DOHH2 (cell line): Measurements from ENCODE around the gene SDHAF1.

Experiments
- EZH2phosphoT487 ChIP-seq: fragments of 200-600 bp; sonication (generic); IDR thresholded peaks from 2 replicates; pipeline ENCODE4 v1.6.1; 2017; ENCODE audit warnings: borderline replicate concordance, mild to moderate bottlenecking, antibody characterized with exemption, low read length, moderate library complexity, mixed read lengths
- TF ChIP-seq, protein P1 (sequence below): fragments of 200-600 bp; sonication (generic); IDR thresholded peaks from one replicate; pipeline ENCODE4 v1.5.1; 2014; ENCODE audit warnings: antibody characterized with exemption, mild to moderate bottlenecking, low read depth, low read length; ENCODE audit not compliant: poor library complexity, severe bottlenecking

DNA sequence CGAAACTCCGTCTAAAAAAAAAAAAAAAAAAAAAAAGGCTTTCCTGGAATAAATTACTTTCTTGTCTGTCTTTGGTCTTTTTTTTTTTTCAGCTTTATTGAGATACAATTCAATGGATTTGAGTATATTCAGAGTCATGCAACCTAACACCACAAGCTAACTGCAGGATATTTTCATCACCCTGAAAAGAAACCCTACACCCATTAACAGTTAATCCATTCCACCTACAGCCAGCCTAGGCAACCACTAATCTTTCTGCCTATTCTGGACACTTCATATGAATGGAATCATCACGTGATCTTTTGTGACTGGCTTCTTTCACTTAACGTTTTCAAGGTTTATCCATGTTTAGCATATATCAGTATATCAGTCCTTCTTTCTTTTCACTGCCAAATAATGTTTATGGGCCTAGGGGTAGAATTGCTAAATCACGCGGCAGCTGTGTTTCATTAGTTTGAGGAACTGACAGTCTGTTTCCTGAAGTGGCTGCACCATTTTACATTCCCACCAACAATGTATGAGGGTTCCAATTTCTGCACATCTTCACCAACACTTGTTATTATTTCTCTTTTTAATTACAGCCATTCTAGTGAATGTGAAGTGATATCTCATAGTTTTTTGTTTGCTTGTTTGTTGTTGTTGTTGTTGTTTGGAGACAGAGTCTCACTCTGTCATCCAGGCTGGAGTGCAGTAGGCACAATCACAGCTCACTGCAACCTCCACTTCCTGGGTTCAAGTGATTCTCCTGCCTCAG lies 38.9 kb upstream of the SDHAF1 start:
- TF ChIP-seq, protein P1, sequence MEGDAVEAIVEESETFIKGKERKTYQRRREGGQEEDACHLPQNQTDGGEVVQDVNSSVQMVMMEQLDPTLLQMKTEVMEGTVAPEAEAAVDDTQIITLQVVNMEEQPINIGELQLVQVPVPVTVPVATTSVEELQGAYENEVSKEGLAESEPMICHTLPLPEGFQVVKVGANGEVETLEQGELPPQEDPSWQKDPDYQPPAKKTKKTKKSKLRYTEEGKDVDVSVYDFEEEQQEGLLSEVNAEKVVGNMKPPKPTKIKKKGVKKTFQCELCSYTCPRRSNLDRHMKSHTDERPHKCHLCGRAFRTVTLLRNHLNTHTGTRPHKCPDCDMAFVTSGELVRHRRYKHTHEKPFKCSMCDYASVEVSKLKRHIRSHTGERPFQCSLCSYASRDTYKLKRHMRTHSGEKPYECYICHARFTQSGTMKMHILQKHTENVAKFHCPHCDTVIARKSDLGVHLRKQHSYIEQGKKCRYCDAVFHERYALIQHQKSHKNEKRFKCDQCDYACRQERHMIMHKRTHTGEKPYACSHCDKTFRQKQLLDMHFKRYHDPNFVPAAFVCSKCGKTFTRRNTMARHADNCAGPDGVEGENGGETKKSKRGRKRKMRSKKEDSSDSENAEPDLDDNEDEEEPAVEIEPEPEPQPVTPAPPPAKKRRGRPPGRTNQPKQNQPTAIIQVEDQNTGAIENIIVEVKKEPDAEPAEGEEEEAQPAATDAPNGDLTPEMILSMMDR = no peak
- no peak for TF ChIP-seq EZH2phosphoT487
